Femur (tissue), 1 donor: ENCODE results near the gene NEK1.
A peak's percentile ranks its signal among the peaks of the same experiment; 100 is the strongest.
"Not testable (repeated sequence)": the region's sequence is repeated elsewhere in the genome, so short reads cannot be mapped to it uniquely, and the experiment has no call there.

ENCODE experiments used
- DNase-seq: peaks from one replicate; pipeline ENCODE4 v3.0.0-alpha.2; 2017

NEK1 gene

DNA sequence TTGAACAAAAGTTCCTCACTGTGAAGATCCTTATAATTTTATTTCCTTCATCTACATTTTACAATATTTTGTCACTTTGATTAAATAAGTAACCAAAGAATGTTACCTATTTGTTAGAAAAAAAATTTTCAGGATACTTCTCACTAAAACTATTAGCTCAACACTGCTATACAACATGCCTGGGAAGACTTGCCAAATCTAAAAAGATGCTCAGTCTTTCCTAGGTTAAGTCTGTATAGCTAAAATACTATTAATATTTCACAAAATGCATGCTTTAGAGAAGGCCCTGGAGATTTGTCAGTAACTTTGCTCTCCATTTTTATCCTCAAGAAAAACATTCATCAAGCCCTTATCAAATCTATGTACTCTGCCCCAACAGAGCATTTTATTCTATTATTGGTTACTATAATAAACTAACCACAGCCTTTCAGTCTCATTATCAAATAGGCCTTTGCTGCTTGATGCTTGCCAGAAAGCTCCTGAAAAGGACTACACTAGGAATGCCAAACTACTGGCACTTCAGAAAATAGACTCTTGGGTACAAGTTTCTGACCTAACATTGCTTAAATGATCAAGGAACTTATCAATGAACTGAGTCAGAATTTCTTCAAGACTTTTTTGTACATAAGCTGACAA is 17.7 kb downstream of the NEK1 start:
- DNase-seq = no peak

DNA sequence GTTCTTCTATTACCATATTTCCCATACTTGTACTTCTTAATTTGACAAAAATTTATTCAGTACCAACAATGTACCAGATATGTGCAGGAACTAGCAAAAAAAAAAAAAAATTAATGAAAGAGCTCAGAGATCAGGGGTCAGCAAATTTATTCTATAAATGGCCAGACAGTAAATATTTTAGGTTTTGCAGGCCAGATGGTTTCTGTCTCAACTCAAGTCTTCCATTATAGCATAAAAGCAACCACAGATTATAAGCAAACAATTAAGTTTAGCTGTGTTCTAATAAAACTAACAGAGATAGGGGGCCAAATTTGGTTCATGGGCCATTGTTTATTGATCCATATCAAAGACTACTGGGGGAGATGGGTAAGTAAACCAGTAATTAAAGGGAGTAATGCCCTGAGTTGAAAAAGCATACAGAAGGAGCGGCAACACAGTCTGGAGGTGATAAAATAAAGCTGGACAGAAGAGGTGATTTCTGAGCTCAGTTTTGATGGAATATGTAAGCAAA is 19.3 kb downstream of the NEK1 start:
- DNase-seq = no peak

DNA sequence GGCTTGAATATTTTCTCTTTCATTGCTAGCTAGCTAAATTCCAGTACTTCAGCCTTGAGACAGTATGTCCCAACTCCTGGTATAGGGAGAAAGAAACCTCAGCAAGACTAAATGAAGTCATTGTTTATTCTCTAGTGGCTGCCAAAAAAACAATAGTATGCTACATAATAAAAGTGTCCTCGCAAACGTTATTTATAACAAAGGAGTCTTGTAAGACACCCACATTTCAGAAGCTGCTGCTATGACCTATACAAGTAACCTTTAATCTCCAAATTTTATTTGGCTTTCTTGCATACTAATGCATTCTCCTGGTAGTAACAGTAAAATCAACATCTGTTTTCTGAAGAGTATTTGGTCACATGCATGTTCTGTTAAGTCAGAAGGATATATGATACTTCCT is 28.8 kb downstream of the NEK1 start:
- no peak for DNase-seq

DNA sequence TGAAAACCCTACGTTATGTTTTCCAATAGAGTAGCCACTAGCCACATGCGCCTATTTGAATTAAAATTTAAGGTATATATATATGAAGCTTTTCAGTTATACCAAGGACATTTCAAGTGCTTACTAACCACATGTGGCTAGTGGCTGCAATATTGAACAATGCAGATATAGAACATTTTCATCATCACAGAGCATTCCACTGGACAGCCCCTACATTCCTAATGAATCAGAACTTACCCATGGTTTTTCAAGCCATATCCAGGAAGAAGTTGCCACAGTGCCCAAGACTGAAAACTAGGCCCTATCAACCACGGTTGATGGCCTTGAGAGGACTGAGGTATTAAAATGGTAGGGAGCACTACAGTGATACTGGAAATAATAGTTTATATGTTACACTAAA is 29.7 kb downstream of the NEK1 start:
- DNase-seq = no peak

DNA sequence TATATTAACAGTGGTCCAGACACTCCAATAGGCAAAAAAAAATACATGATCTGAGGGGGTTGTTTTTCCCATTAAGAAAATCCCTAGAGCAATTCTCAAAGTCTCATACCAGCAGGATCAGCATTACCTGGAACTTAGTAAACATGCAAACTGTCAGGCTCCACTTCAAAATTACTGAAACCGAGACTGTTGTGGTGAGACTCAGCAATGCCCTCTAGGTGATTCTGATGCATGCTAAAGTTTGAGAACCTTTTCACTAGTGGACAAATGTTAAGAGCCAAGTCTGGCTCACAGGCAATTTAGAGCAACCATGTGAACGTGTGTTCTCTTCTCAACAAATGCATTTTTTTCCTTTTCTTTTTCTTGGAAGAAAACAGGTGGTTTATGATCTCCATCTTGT is 30.2 kb downstream of the NEK1 start:
- DNase-seq = no peak

DNA sequence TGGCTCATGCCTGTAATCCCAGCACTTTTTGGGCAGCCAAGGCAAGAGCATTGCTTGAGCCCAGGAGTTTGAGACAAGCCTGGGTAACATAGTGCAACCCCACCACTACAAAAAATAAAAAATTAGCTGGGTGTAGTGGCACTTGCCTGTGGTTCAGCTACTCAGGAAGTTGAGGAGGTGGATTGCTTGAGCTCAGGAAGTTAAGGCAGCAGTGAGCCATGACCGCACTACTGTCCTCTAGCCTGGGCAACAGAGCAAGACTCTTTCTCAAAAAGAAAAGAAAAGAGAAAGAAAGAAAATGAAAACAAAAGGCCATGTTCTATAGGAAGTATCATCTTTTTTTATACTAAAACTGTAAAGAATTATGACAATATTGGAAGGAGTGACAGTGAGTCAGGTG is 38.5 kb downstream of the NEK1 start:
- no peak for DNase-seq

DNA sequence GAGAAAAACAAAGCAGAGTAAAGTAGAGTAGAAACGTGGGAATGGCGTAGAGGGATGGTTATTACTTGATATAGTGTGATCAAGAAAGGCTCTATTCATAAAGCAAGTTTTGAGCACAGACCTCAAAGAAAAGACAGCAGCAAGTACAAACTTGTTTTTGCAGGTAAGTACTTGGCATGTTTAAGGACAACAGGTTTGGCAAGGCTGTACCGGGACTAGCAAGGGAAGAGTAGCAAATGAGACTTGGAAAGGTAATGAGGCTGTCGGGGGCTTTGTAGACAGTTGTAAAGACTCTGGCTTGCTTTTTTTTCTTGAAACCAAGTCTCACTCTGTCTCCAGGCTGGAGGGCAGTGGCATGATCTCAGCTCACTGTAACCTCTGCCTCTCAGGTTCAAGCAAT is 40.9 kb downstream of the NEK1 start:
- no peak for DNase-seq

DNA sequence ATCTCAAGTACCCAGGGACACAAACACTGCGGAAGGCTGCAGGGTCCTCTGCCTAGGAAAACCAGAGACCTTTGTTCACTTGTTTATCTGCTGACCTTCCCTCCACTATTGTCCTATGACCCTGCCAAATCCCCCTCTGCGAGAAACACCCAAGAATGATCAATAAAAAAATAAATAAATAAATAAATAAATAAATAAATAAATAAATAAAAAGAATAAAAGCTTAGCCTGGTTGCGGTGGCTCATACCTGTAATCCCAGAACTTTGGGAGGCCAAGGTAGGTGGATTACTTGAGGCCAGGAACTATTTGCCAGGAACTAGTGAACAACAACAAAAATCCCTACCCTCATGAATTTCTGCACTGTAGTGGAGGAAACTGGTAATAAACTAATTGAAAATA is 41.4 kb downstream of the NEK1 start:
- not testable (repeated sequence) for DNase-seq

DNA sequence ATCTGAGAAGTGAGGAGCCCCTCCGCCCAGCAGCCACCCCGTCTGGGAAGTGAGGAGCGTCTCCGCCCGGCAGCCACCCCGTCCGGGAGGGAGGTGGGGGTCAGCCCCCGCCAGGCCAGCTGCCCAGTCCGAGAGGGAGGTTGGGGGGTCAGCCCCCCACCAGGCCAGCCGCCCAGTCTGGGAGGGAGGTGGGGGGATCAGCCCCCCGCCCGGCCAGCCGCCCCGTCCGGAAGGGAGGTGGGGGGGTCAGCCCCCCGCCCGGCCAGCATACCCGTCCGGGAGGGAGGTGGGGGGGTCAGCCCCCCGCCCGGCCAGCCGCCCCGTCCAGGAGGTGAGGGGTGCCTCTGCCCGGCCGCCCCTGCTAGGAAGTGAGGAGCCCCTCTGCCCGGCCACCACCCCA is 42.1 kb downstream of the NEK1 start:
- DNase-seq = not testable (repeated sequence)

DNA sequence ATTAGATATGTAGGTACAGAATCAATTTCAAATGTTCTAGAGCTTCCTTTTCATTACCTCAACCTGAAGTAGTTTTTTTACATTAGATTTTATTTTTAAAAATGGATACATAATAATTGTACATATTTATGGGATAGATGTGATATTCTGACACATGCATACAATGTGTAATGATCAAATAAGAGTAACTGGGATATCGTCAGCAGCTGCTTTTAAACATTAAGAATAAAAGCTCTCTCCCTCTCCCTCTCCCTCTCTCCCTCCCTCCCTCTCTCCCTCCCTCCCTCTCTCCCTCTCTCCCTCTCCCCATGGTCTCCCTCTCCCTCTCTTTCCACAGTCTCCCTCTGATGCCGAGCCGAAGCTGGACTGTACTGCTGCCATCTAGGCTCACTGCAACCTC is 43.2 kb downstream of the NEK1 start:
- not testable (repeated sequence) for DNase-seq

DNA sequence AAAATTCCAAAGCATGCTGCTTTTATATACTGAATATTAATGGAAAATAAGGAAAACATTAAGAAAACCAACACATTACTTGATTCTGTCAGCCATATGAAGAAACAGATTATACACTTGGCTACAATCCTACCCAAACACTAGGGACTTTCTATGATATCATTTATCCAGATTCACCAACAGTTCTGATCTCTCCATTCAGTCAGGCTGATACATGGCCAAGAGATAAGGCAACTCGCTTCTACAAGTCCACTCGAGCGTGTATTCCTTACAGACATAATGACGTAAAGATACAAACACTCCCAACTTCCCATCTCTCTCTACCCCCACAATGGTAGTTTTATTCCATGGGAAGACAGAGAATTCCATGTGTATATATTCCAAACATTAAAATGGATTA is 44.5 kb downstream of the NEK1 start:
- no peak for DNase-seq

DNA sequence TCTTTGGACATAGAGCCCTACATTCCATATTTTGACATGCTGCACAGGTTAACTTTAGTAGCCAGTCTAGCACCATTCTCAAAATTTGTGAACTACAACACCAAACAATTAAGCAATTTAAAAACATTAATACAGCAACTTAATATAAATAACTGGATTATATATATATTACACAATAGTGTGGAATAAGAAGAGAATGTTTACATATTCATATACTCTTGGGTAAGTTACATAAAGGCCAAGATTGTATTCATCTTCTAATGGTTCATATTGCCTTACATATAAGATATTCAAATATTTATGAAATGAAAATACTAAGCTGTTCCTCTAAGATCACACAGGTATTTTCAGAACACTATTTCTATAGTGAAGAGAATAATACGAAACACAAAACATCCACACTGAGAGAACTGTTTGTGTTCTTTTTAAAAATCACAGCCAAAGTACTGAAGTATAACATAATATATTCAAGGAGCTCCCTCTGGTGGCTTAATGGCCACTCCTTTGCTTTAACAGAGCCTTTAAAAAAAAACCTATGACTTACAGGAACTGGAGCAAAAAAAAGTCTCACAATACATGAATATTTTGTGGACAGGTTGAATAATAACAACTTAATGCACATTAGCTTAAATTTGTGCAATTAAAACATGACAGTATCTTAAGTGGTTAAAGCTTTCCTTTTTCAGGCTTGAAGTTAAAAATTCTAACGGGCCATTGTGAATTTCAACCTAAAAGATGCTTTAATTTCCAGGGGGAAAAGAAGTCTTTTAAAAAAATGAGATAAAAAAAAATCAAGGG is 46.2 kb downstream of the NEK1 start:
- peak; percentile 28 for DNase-seq

DNA sequence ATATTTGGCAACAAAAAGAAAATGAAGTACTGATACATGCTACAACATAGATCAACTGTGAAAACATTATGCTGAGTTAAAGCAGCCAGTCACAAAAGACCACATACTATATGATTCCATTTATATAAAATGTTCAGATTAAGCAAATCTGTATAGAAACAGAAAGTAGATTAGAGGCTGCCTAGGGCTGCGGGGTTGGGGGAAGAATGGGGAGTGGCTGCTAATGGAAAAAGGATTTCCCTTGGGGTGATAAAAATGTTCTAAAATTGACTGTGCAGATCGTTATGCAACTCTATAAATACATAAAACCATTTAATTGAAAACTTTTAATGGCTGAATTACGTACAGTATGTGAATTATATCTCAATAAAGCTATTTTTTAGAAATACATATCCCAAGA is 46.8 kb downstream of the NEK1 start:
- no peak for DNase-seq

DNA sequence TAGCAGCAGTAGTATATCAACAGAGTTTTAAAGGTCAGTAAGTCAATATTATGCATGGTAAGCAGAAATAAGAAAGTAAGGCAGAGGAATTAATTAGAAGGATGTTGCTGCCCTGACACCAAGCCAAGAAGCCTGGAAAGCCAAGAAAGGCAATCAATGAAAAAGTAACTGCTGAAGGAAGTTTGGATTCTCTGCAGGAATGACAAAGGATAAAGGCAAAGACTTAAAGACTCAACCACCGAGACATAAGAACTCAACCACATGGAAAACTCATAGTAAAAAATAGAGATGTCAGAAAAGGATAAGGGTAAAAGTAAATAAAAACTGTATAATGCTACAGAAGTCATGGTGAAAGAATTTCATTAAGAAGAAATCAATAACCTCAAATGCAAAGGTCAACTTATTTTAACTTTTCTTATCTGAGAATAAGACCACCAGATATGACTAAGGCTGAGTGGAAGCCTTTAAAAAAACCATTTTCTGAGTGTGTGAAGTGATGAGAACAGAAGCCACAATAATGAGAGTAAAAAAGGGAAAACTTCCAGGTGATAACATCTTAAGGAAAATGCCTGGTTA is 55.2 kb downstream of the NEK1 start:
- DNase-seq = no peak

DNA sequence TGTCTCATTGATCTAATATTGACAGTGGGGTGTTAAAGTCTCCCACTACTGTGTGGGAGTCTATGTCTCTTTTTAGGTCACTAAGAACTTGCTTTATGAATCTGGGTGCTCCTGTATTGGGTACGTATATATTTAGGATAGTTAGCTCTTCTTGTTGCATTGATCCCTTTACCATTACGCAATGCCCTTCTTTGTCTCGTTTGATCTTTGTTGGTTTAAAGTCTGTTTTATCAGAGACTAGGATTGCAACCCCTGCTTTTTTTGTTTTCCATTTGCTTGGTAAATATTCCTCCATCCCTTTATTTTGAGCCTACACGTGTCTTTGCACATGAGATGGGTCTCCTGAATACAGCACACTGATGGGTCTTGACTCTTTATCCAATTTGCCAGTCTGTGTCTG is 65.8 kb downstream of the NEK1 start:
- DNase-seq = not testable (repeated sequence)

DNA sequence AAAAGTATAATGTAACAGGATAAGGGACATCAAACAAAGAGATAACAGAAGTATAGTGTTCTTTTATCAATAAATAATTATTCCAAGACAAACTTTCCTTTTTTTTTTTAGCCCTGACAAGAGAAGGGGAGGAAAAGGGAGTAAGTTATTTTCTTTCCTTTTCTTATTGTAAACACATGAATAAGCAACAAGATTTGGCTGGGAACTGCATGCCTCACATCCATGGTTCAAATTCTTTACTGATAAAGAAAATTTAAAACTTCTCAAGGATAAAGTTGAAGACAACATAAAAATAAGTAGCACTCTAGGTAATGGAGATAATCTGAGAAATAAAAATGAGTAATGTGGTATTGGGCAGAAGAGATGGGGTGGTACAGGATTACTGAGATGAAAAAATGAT is 71.6 kb downstream of the NEK1 start:
- no peak for DNase-seq

DNA sequence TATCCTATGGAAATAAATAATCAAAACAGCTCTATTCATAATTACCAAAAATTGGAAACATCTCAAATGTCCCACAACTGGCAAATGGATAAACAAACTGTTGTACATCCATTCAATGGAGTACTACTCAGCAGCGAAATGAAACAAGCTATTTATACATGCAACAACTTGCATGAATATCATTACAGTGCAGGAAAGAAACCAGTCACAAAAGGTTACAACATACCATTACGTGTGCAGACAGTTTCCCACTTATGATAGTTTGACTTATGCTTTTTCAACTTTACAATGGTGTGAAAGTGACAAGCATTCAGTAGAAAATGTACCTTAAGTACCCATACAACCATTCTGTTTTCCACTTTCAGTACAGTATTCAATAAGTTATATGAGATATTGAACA is 82.3 kb downstream of the NEK1 start:
- no peak for DNase-seq

DNA sequence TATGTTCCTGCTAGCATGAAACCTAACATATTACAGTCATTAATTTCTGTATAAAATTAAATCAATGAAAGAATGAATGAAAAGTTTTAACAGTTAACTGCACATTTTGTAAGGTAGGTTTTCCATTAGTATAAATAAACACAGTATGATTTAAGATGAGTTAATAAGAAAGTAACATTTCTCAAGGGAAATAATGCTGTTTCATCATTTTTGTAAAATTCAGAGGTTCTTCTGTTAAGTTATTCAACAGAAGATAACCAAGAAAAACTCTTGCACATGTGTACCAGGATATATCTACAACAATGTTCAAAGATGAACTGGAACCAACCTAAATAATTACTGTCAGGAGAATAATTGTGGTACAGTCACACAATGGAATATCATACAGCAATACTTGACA is 88.6 kb downstream of the NEK1 start:
- DNase-seq = no peak

DNA sequence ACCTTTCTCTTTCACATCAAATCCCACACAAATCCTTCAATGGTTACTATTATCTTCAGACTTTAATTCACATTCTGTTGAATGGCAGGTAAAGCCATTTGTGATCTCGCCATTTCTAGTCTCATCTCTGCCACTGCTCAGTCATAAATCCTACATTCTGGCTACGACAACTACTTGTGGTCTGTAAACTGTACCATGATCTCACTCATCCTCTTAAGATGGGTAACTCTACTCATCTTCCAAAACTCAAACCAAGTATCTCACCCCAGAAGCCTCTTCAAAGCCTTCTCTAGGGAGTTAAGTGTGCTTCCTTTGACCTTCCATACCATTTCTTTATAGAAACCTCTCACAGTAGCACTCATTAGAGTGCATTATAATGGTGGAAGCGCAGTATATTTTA is 101.8 kb downstream of the NEK1 start:
- DNase-seq = no peak

DNA sequence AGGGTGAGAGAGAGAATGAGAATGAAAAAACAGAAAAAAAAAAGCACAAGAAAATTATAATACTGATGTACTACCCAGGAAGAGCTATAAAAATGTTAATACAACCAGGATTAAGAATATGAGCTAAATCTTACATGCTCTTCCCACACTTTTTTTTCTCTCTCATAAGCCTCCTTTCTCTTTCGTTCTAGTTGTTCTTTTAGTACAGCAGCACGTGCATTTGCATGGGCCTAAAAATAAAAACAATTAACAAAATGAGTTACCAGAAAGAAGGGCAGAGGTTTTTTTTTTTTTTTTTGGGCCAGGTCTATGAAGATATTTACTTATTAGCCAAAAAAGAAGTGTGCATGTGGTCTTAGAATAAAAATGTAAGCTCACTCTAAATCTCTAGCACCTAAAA is 105.5 kb downstream of the NEK1 start:
- no peak for DNase-seq

DNA sequence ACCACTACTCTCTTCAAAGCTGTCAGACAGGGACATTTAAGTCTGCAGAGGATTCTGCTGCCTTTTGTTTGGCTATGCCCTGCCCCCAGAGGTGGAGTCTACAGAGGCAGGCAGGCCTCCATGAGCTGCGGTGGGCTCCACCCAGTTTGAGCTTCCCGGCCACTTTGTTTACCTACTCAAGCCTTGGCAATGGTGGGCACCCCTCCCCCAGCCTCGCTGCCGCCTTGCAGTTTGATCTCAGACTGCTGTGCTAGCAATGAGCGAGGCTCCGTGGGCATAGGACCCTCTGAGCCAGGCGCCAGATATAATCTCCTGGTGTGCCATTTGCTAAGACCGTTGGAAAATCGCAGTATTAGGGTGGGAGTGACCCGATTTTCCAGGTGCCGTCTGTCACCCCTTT is 112.5 kb downstream of the NEK1 start:
- not testable (repeated sequence) for DNase-seq

DNA sequence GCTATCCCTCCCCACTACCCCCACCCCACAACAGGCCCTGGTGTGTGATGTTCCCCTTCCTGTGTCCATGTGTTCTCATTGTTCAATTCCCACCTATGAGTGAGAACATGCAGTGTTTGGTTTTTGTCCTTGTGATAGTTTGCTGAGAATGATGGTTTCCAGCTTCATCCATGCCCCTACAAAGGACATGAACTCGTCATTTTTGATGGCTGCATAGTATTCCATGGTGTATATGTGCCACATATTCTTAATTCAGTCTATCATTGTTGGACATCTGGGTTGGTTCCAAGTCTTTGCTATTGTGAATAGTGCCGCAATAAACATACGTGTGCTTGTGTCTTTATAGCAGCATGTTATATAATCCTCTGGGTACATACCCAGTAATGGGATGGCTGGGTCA is 118.1 kb downstream of the NEK1 start:
- not testable (repeated sequence) for DNase-seq

DNA sequence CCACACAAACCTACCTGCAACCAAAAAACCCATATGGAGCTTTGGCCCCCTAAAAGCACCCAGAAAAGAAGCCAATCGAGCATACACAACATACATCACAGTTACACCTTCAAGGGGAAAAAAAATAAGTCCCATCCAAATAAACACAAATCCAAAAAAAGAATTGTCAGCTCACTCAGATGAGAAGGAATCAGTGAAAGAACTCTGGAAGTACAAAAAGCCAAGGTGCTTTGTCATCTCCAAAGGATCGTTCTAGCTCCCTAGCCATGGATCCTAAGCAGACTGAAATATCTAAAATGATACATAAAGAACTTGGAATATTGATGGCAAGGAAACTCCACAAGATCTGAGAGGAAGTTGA is 119.2 kb downstream of the NEK1 start:
- no peak for DNase-seq

DNA sequence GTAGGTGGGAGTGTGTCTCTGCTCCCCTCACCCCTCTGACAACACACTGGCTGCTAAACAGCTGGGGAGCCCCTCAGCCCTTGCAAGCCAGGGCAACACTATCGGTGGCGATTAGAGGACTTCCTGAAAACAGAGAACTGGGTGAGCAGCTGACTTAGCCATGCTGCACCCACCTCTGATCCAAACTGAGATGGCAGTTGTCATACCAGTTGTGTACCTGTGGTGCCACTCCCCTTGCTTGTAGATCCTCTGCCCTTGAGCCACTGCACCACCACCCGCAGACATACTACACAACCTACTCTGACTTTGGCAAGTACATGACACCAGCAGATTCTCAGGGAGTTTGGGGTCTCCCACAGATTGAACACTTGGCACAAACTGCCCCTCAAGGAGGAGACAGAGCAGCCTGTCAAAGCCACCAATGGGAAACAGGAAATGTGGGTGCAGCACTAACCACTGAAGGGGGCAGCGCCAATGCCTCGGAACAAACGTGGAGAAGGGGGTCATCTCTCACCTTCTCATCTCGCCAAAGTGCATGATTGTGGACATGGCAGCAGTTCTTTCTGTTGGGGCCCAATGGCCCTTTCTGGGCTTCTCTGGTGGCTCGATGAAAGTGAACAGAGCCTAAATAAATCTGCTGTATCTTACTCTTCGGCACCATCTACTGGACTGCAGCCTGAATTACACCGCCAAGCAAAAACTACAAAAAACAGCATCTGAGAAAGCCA is 119.8 kb downstream of the NEK1 start:
- no peak for DNase-seq
